ENCODE measurements around the gene TBC1D22B. TPM values are rescaled to one million over a fixed set of nuclear protein-coding genes. Genes with fewer than 3 reads are reported as not detected.

Gene TBC1D22B
- total and polyA plus RNA-seq, 2 of the 13 experiments (the other 11 are each of a cell fraction or from before 2014, with no cell fraction given) = 9.7 to 12.9 TPM

GRCh38 chr6:37277001-37277409, 19.4 kb downstream of the TBC1D22B start (continued):
- TF ChIP-seq ZHX2 (IDR thresholded peaks at IDR 0.05; ENCODE audit: low read depth) = no peak
- no peak for TF ChIP-seq ZHX2 (CRISPR knock-in tag; IDR thresholded peaks at IDR 0.05; ENCODE audit: borderline replicate concordance)
- TF ChIP-seq, protein P1, sequence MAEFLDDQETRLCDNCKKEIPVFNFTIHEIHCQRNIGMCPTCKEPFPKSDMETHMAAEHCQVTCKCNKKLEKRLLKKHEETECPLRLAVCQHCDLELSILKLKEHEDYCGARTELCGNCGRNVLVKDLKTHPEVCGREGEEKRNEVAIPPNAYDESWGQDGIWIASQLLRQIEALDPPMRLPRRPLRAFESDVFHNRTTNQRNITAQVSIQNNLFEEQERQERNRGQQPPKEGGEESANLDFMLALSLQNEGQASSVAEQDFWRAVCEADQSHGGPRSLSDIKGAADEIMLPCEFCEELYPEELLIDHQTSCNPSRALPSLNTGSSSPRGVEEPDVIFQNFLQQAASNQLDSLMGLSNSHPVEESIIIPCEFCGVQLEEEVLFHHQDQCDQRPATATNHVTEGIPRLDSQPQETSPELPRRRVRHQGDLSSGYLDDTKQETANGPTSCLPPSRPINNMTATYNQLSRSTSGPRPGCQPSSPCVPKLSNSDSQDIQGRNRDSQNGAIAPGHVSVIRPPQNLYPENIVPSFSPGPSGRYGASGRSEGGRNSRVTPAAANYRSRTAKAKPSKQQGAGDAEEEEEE (CRISPR knock-in tag; IDR thresholded peaks at IDR 0.05; ENCODE audit: borderline replicate concordance) = no peak
- TF ChIP-seq MAF1 (CRISPR knock-in tag; IDR thresholded peaks at IDR 0.05; ENCODE audit: borderline replicate concordance) = no peak
- TF ChIP-seq, protein P2, sequence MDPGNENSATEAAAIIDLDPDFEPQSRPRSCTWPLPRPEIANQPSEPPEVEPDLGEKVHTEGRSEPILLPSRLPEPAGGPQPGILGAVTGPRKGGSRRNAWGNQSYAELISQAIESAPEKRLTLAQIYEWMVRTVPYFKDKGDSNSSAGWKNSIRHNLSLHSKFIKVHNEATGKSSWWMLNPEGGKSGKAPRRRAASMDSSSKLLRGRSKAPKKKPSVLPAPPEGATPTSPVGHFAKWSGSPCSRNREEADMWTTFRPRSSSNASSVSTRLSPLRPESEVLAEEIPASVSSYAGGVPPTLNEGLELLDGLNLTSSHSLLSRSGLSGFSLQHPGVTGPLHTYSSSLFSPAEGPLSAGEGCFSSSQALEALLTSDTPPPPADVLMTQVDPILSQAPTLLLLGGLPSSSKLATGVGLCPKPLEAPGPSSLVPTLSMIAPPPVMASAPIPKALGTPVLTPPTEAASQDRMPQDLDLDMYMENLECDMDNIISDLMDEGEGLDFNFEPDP (CRISPR knock-in tag; conservative IDR thresholded peaks at IDR 0.05) = no peak
- TF ChIP-seq PAF1 (CRISPR knock-in tag; IDR thresholded peaks at IDR 0.05) = no peak
- no peak for TF ChIP-seq ZNF337 (CRISPR knock-in tag; IDR thresholded peaks at IDR 0.05; ENCODE audit: borderline replicate concordance, low read depth)
- TF ChIP-seq ZNF570 (CRISPR knock-in tag; IDR thresholded peaks at IDR 0.05; ENCODE audit: borderline replicate concordance) = no peak
- TF ChIP-seq, protein P3, sequence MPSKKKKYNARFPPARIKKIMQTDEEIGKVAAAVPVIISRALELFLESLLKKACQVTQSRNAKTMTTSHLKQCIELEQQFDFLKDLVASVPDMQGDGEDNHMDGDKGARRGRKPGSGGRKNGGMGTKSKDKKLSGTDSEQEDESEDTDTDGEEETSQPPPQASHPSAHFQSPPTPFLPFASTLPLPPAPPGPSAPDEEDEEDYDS (CRISPR knock-in tag; IDR thresholded peaks at IDR 0.05) = no peak
- no peak for TF ChIP-seq ESRRA (CRISPR knock-in tag; IDR thresholded peaks at IDR 0.05; ENCODE audit: low read depth)
- TF ChIP-seq EEA1 (CRISPR knock-in tag; IDR thresholded peaks at IDR 0.05; ENCODE audit: borderline replicate concordance) = no peak
- no peak for TF ChIP-seq PRPF4 (IDR thresholded peaks at IDR 0.05; ENCODE audit: low read depth, low read length, poor library complexity, severe bottlenecking)

Data from HepG2 (cell line).